GM12891 (cell line): ENCODE data around the gene FJX1.
"Not testable (repeated sequence)": the region's sequence is repeated elsewhere in the genome, so short reads cannot be mapped to it uniquely, and the experiment has no call there.

Experiments
- DNase-seq: peaks from one replicate; pipeline ENCODE4 v3.0.0; 2011; ENCODE audit warnings: low spot score; ENCODE audit not compliant: insufficient read length
- FAIRE-seq: peaks from 2 replicates; lab custom pipeline; 2011; peaks lifted over from hg19 to GRCh38; lab: Jason Lieb, UNC
- PAX5 ChIP-seq: IDR thresholded peaks from 2 replicates; pipeline ENCODE4 v1.6.1; 2011; ENCODE audit warnings: low read length, moderate library complexity, mild to moderate bottlenecking; ENCODE audit not compliant: insufficient read depth, severe bottlenecking
- POLR2A ChIP-seq: IDR thresholded peaks from 2 replicates; pipeline ENCODE4 v1.6.1; 2011; ENCODE audit warnings: low read depth, low read length, control low read depth
- POLR2AphosphoS5 ChIP-seq: IDR thresholded peaks from 2 replicates; pipeline ENCODE4 v1.6.1; 2011; ENCODE audit warnings: low read depth, low read length, control low read depth
- POU2F2 ChIP-seq: IDR thresholded peaks from 2 replicates; pipeline ENCODE4 v1.6.1; 2011; ENCODE audit warnings: low read depth, mild to moderate bottlenecking, control low read depth, low read length, moderate library complexity
- SPI1 ChIP-seq: IDR thresholded peaks from 2 replicates; pipeline ENCODE4 v1.6.1; 2011; ENCODE audit warnings: low read depth, low read length, control low read depth
- TAF1 ChIP-seq: IDR thresholded peaks from 2 replicates; pipeline ENCODE4 v1.6.1; 2011; ENCODE audit warnings: low read depth, low read length, control low read depth

FJX1 gene

GRCh38 chr11:35661534-35661933 lies 43.3 kb downstream of the FJX1 start:
- TF ChIP-seq SPI1 (no peak), POLR2A (no peak), POU2F2 (no peak), PAX5 (no peak), TAF1 (no peak), POLR2AphosphoS5 (no peak)
- no peak for FAIRE-seq
- DNase-seq: no peak

GRCh38 chr11:35662061-35662648 lies 43.9 kb downstream of the FJX1 start:
- TF ChIP-seq TAF1 (no peak), SPI1 (no peak), PAX5 (no peak), POLR2A (no peak), POU2F2 (no peak), POLR2AphosphoS5 (no peak)
- peak; percentile 64 for FAIRE-seq
- DNase-seq: peak; percentile 7

GRCh38 chr11:35662649-35663407 lies 44.6 kb downstream of the FJX1 start, which contains the start of gene TRIM44:
Gene TRIM44, plus strand, starts transcription at chr11:35662775. Its CDS starts 337 bp downstream, at chr11:35663112.
- DNase-seq (peak; percentile 74), FAIRE-seq (peak; percentile 93)
- TF ChIP-seq POU2F2 (no peak), POLR2A (peak; percentile 37; the same call in 1 of the 2 replicates), PAX5 (no peak), POLR2AphosphoS5 (0 out of 2 replicates have a peak, but pooled peaks have one; percentile 16), TAF1 (no peak), SPI1 (0 out of 2 replicates have a peak, but pooled peaks have one; percentile 11)

- FAIRE-seq (no peak), DNase-seq (no peak)
- TF ChIP-seq POLR2AphosphoS5: no peak
- TF ChIP-seq TAF1: no peak
- 0 out of 2 replicates have a peak, but pooled peaks have one; percentile 9 for TF ChIP-seq SPI1
These were observed 45.1 kb downstream of the FJX1 start for GRCh38 chr11:35663408-35663702.

GRCh38 chr11:35664977-35665441 lies 46.7 kb downstream of the FJX1 start:
- no peak for DNase-seq
- no peak for TF ChIP-seq POU2F2
- TF ChIP-seq PAX5: no peak
- TF ChIP-seq POLR2AphosphoS5: no peak
- TF ChIP-seq TAF1: no peak
- no peak for TF ChIP-seq POLR2A
- no peak for TF ChIP-seq SPI1
- no peak for FAIRE-seq

- DNase-seq (no peak), FAIRE-seq (no peak)
- no peak for TF ChIP-seq PAX5
These were observed 49.0 kb downstream of the FJX1 start for GRCh38 chr11:35667257-35667656.

- peak; percentile 35 for FAIRE-seq
- not testable (repeated sequence) for DNase-seq
These were observed 50.1 kb downstream of the FJX1 start for GRCh38 chr11:35668350-35668749.
